ENCODE results near the gene KBTBD8.

Gene KBTBD8

DNA sequence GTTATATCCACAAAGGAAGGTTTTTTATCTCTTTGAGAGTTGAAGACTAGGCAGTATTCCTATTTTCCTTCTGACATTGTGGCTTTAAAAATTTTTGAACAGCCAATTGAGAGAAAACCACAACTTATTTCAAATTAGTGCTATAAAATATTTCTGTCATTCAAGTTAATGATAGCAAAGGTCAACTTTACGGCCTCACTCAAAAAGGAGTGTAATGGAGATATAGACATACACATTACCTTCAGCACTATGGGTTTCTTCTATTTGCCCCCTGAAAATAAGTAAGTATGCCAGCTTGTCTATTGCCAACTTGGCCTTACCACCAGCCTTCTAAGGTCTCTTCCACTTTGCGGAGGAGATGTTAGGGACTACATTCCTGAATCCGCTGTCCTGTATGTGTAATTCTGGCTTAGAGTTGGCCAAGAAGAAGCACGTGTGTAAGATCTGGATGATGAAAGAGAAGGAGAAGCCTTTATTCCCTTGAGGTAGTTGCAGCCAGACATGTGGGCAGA, 44.1 kb upstream of the KBTBD8 start:
- no peak overlapping the region for H3K27ac ChIP-seq (ENCODE audit: low read depth, low read length)
- H4K12ac ChIP-seq (ENCODE audit: low read depth, low read length): no peak overlapping the region
- no peak overlapping the region for H2AK5ac ChIP-seq (ENCODE audit: low read length)
- no peak overlapping the region for H3K4me3 ChIP-seq (ENCODE audit: low read depth, low read length)
- no peak for DNase-seq
- no peaks in the 10 kb centered on the region for H3K79me2 ChIP-seq (ENCODE audit: control insufficient read depth, insufficient read depth, low read length, poor library complexity)
- no peak overlapping the region for H3K9ac ChIP-seq (ENCODE audit: low read length)
- no peaks in the 10 kb centered on the region for H3K9me3 ChIP-seq (ENCODE audit: insufficient read depth, low read depth, low read length)
- H3K14ac ChIP-seq (ENCODE audit: low read length): no peak overlapping the region
- no peaks in the 10 kb centered on the region for H3K79me1 ChIP-seq (ENCODE audit: low read length)
- H3K18ac ChIP-seq (ENCODE audit: low read length): no peak overlapping the region
- no peaks in the 10 kb centered on the region for H3K27me3 ChIP-seq (ENCODE audit: insufficient read depth, low read length)
- no peak overlapping the region for H2BK5ac ChIP-seq (ENCODE audit: low read depth, low read length, poor library complexity)
- H2BK120ac ChIP-seq (ENCODE audit: insufficient read depth, low read length, poor library complexity): no peak overlapping the region
- no peak overlapping the region for H3K4ac ChIP-seq (ENCODE audit: low read depth, low read length)
- H3K4me1 ChIP-seq (ENCODE audit: control insufficient read depth in 1 of 2, insufficient read depth in 2 of 2, low read length in 2 of 2): no peaks in the 10 kb centered on the region
- no peak overlapping the region for H4K91ac ChIP-seq (ENCODE audit: low read depth, low read length)
- no CpG with 5 or more reads among the region's 4 CpGs for whole genome bisulfite sequencing (ENCODE audit: extremely low coverage, insufficient coverage, insufficient read length)
- H3K36me3 ChIP-seq (ENCODE audit: control insufficient read depth in 1 of 2, insufficient read depth in 2 of 2, low read length in 2 of 2): no peaks in the 10 kb centered on the region
- H4K8ac ChIP-seq (ENCODE audit: low read depth, low read length): no peak overlapping the region
- H3K4me2 ChIP-seq (ENCODE audit: low read length): no peak overlapping the region
- no peak overlapping the region for H3K23ac ChIP-seq (ENCODE audit: low read length)
- no peak overlapping the region for H2AFZ ChIP-seq (ENCODE audit: insufficient read depth, low read length, poor library complexity)
- no peak overlapping the region for H2BK12ac ChIP-seq (ENCODE audit: low read length)

GRCh38 chr3:66956742-66957141, 41.4 kb upstream of the KBTBD8 start:
- no peaks in the 10 kb centered on the region for H3K9me3 ChIP-seq (ENCODE audit: insufficient read depth, low read depth, low read length)
- no peak overlapping the region for H2AK5ac ChIP-seq (ENCODE audit: low read length)
- H3K23ac ChIP-seq (ENCODE audit: low read length): no peak overlapping the region
- no peaks in the 10 kb centered on the region for H3K79me1 ChIP-seq (ENCODE audit: low read length)
- no peaks in the 10 kb centered on the region for H3K79me2 ChIP-seq (ENCODE audit: control insufficient read depth, insufficient read depth, low read length, poor library complexity)
- no peak overlapping the region for H3K14ac ChIP-seq (ENCODE audit: low read length)
- H2BK120ac ChIP-seq (ENCODE audit: insufficient read depth, low read length, poor library complexity): no peak overlapping the region
- no peak overlapping the region for H3K4ac ChIP-seq (ENCODE audit: low read depth, low read length)
- no peak overlapping the region for H2BK12ac ChIP-seq (ENCODE audit: low read length)
- H3K18ac ChIP-seq (ENCODE audit: low read length): no peak overlapping the region
- H3K4me1 ChIP-seq (ENCODE audit: control insufficient read depth in 1 of 2, insufficient read depth in 2 of 2, low read length in 2 of 2): no peaks in the 10 kb centered on the region
- no peak overlapping the region for H3K4me3 ChIP-seq (ENCODE audit: low read depth, low read length)
- no peak overlapping the region for H3K9ac ChIP-seq (ENCODE audit: low read length)
- no peak overlapping the region for H2BK5ac ChIP-seq (ENCODE audit: low read depth, low read length, poor library complexity)
- no peaks in the 10 kb centered on the region for H3K27me3 ChIP-seq (ENCODE audit: insufficient read depth, low read length)
- no peak overlapping the region for H2AFZ ChIP-seq (ENCODE audit: insufficient read depth, low read length, poor library complexity)
- no peak overlapping the region for H4K91ac ChIP-seq (ENCODE audit: low read depth, low read length)
- WGBS (ENCODE audit: extremely low coverage, insufficient coverage, insufficient read length): no CpG with 5 or more reads among the region's 4 CpGs
- no peak overlapping the region for H3K27ac ChIP-seq (ENCODE audit: low read depth, low read length)
- H3K4me2 ChIP-seq (ENCODE audit: low read length): no peak overlapping the region
- no peaks in the 10 kb centered on the region for H3K36me3 ChIP-seq (ENCODE audit: control insufficient read depth in 1 of 2, insufficient read depth in 2 of 2, low read length in 2 of 2)
- no peak overlapping the region for H4K12ac ChIP-seq (ENCODE audit: low read depth, low read length)
- DNase-seq: no peak
- no peak overlapping the region for H4K8ac ChIP-seq (ENCODE audit: low read depth, low read length)

DNA sequence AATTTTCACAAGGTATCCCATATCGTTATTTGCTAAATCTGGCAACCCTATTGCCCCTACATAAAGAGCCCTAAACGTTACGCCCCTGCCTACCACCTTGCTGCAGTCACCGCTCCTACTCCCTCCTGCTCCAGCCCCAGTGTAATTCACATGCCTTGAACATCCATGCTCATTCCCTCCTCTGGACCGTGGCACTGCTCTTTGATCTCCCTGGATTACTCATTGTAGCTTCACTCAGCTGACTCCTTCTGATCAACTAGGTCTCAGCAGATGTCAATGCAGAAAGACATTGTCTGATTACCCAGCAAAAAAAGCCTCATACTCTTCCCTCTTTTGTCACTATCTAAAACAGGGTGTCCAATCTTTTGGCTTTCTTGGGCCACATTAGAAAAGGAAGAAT, 40.7 kb upstream of the KBTBD8 start:
- no CpG with 5 or more reads among the region's 5 CpGs for WGBS (ENCODE audit: extremely low coverage, insufficient coverage, insufficient read length)
- Histone ChIP-seq H3K36me3 (ENCODE audit: control insufficient read depth in 1 of 2, insufficient read depth in 2 of 2, low read length in 2 of 2) (no peaks in the 10 kb centered on the region), H3K14ac (ENCODE audit: low read length) (no peak overlapping the region), H4K8ac (ENCODE audit: low read depth, low read length) (no peak overlapping the region), H3K9me3 (ENCODE audit: insufficient read depth, low read depth, low read length) (no peaks in the 10 kb centered on the region), H3K23ac (ENCODE audit: low read length) (no peak overlapping the region), H2BK12ac (ENCODE audit: low read length) (no peak overlapping the region), H3K4me1 (ENCODE audit: control insufficient read depth in 1 of 2, insufficient read depth in 2 of 2, low read length in 2 of 2) (no peaks in the 10 kb centered on the region), H2BK120ac (ENCODE audit: insufficient read depth, low read length, poor library complexity) (no peak overlapping the region), H3K27me3 (ENCODE audit: insufficient read depth, low read length) (no peaks in the 10 kb centered on the region), H3K79me2 (ENCODE audit: control insufficient read depth, insufficient read depth, low read length, poor library complexity) (no peaks in the 10 kb centered on the region), H3K79me1 (ENCODE audit: low read length) (no peaks in the 10 kb centered on the region), H3K4me2 (ENCODE audit: low read length) (no peak overlapping the region), H2AFZ (ENCODE audit: insufficient read depth, low read length, poor library complexity) (no peak overlapping the region), H2AK5ac (ENCODE audit: low read length) (no peak overlapping the region), H3K4ac (ENCODE audit: low read depth, low read length) (no peak overlapping the region), H3K27ac (ENCODE audit: low read depth, low read length) (no peak overlapping the region), H4K12ac (ENCODE audit: low read depth, low read length) (no peak overlapping the region), H3K9ac (ENCODE audit: low read length) (no peak overlapping the region), H3K4me3 (ENCODE audit: low read depth, low read length) (no peak overlapping the region), H4K91ac (ENCODE audit: low read depth, low read length) (no peak overlapping the region), H2BK5ac (ENCODE audit: low read depth, low read length, poor library complexity) (no peak overlapping the region), H3K18ac (ENCODE audit: low read length) (no peak overlapping the region)
- DNase-seq: no peak

DNA sequence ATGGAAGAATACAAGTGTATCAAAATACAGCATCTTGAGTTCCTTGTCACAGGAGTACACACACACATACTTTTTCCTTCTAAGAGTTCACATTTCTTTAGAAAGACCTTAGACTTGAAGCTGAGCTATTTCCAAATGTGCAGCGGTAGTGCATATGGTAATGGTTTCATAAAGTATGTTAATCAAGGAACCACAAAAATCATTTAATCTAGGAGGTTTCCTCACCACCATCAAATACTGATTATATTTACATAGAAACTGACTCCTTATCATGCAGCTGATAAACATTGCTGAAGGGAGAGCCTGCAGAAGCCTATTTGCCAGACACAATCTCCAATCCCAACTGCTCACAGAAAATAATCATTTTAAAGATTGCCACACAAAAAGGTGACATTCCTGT, 40.0 kb upstream of the KBTBD8 start:
- Histone ChIP-seq H3K9ac (ENCODE audit: low read length) (no peak overlapping the region), H3K79me1 (ENCODE audit: low read length) (no peaks in the 10 kb centered on the region), H3K14ac (ENCODE audit: low read length) (no peak overlapping the region), H2AFZ (ENCODE audit: insufficient read depth, low read length, poor library complexity) (no peak overlapping the region), H2BK12ac (ENCODE audit: low read length) (no peak overlapping the region), H3K36me3 (ENCODE audit: control insufficient read depth in 1 of 2, insufficient read depth in 2 of 2, low read length in 2 of 2) (no peaks in the 10 kb centered on the region), H2AK5ac (ENCODE audit: low read length) (no peak overlapping the region), H3K4me2 (ENCODE audit: low read length) (no peak overlapping the region), H3K4me1 (ENCODE audit: control insufficient read depth in 1 of 2, insufficient read depth in 2 of 2, low read length in 2 of 2) (no peaks in the 10 kb centered on the region), H4K8ac (ENCODE audit: low read depth, low read length) (no peak overlapping the region), H2BK120ac (ENCODE audit: insufficient read depth, low read length, poor library complexity) (no peak overlapping the region), H3K9me3 (ENCODE audit: insufficient read depth, low read depth, low read length) (no peaks in the 10 kb centered on the region), H3K23ac (ENCODE audit: low read length) (no peak overlapping the region), H3K79me2 (ENCODE audit: control insufficient read depth, insufficient read depth, low read length, poor library complexity) (no peaks in the 10 kb centered on the region), H2BK5ac (ENCODE audit: low read depth, low read length, poor library complexity) (no peak overlapping the region), H4K91ac (ENCODE audit: low read depth, low read length) (no peak overlapping the region), H4K12ac (ENCODE audit: low read depth, low read length) (no peak overlapping the region), H3K27ac (ENCODE audit: low read depth, low read length) (no peak overlapping the region), H3K18ac (ENCODE audit: low read length) (no peak overlapping the region), H3K27me3 (ENCODE audit: insufficient read depth, low read length) (no peaks in the 10 kb centered on the region), H3K4ac (ENCODE audit: low read depth, low read length) (no peak overlapping the region), H3K4me3 (ENCODE audit: low read depth, low read length) (no peak overlapping the region)
- no peak for DNase-seq
- no CpG with 5 or more reads among the region's 1 CpG for WGBS (ENCODE audit: extremely low coverage, insufficient coverage, insufficient read length)
